Measurements from ENCODE around the gene BATF3.

GRCh38 chr1:212664409-212665199 lies 35.0 kb downstream of the BATF3 start:
- TF ChIP-seq CTCF (conservative IDR thresholded peaks at IDR 0.05) (no peak), EZH2 (IDR thresholded peaks at IDR 0.05; ENCODE audit: low read depth) (no peak)
